GM19328 (cell line): Measurements from ENCODE around the gene TPK1.

ENCODE experiments used
- ATAC-seq: cut with Tn5 transposase; IDR thresholded peaks from one replicate; pipeline ENCODE4 v1.9.1; 2021; ENCODE audit warnings: mild to moderate bottlenecking, moderate library complexity; ENCODE audit not compliant: unreplicated experiment

Gene TPK1

DNA sequence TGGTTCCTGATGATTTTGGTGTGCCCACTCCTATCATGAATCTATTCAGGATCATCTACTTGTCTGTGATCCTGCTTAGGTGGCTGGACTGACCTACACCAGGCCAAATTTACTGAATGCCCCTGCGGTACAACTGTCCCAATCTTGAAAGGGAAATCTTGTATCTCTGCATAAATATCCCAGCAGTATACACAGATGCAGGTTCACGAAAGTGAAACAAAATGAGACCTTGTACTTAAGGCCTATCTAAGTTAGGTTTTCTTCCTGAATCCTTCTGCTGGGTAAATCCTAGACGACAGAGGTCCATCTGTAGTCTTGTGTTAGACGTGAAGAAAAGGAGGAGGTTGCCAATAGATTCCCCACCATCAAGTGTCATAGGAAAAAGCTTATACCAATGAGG, 346.9 kb downstream of the TPK1 start:
- no peak for ATAC-seq

- no peak for ATAC-seq
Observed at GRCh38 chr7:144487901-144488300, 348.0 kb downstream of the TPK1 start.

- ATAC-seq = no peak
Observed at GRCh38 chr7:144484445-144484844, 351.4 kb downstream of the TPK1 start.

GRCh38 chr7:144483189-144483588, 352.7 kb downstream of the TPK1 start:
- ATAC-seq = no peak

- no peak for ATAC-seq
Observed at GRCh38 chr7:144481833-144482232, 354.0 kb downstream of the TPK1 start.

DNA sequence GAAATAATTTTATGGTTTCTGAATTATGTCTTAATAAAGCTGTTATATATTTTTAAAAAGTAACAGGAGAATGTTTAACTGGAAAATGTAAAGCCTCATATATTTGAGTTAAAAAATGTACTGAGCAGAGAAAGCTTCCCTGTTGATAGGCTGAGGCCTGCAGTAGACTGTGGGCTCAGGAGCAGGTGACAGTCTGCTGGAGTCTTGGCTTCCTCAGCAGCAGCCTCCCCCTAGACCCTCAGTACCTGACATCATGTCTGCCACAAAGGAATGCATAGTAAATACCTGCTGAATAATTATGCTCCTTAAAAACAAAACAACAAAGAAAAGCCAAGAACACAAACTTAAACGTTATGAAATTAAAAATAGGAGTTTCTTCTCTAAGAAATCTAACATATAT, 358.5 kb downstream of the TPK1 start:
- ATAC-seq = no peak

- no peak for ATAC-seq
Observed at GRCh38 chr7:144474800-144475615, 360.8 kb downstream of the TPK1 start.

DNA sequence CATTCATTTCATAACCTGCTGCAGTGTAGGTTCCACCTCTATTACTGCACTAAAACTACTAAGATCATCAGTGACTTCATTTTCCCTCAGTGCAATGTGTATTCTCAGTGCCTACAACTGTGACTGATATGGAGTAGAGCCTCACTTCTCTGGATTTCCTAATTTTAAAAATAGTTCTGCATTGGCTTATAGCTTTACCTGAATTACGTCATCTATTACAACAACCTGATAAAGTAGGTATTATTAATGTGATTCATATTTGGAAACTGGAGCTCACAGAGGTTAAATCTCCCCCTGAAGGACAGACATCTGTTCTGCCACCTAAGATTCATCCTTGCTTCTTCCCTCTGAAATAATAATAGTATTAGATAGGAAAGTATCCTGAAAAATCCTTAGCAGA, 361.5 kb downstream of the TPK1 start:
- ATAC-seq = no peak

- ATAC-seq = no peak
Observed at GRCh38 chr7:144473908-144474307, 361.9 kb downstream of the TPK1 start.

DNA sequence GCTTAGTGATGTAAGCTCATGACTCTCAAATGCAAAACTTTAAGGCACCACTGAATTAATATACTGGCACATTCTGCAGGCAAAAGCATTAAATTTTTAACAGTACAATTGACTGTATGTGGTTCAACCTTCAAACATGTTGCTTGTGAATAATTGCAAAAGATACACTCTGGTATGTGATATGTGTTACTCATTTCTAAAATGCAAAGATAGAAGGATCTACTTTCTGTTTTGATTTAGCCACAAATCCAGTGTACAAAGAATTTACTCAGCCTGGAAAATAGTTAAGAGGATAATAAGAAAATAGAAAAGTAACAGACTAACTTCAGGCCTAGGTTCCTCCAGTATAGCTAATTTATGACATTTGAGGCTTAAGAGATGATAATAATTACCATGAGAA, 365.8 kb downstream of the TPK1 start:
- no peak for ATAC-seq

- ATAC-seq = no peak
Observed at GRCh38 chr7:144468990-144469732, 366.7 kb downstream of the TPK1 start.

- ATAC-seq = no peak
Observed at GRCh38 chr7:144459635-144460034, 376.2 kb downstream of the TPK1 start.

DNA sequence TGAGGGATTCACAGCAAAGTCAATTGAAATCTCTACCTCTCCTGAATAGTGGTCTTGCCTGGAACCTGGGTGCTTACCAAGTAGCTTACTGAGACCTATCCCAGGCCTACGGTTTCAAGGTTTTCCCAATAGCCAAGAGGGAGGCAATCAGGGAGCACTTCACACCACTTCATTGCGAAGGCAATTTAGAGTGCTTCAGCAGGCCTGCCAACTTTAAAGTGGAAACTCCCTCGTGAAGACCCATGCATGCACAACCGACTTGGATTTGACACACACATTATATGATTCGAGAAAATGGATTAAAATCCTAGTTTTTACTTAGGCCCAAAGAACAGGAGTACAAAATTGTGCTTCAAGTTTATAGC, 380.8 kb downstream of the TPK1 start:
- no peak for ATAC-seq

DNA sequence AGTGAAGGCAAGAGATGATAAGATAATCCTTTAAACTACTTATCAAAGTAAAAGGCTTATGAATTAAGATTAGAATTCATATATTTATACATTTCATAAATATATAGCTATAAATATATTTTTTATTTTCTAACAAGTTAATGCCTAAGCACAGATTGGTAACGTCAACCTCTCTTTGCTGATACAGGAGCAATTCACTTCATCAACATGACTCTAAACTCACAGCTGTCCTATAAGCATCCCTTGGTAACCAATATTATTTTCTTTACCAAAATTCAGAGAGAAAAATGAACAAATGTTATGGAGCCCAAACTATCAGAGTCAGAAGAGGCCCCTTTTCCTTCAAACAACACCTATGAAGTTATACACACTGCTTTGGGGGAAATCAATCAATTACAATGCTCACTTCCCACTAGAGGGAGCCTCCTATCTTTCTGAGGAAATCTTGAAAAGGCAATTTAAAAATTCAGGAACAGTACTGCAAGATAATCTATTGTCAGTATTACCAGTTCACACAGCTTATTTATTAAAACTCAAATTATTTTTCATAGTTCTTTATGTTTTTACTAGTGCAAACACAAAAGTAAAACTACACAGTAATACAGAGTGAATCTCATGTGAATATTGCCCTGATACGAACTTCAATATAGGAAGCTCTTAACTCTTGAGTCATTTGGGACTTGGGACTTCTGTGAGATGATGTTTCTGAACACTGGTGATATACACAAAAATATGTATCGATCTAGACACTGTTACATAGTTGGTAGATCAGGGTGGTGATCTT, 381.4 kb downstream of the TPK1 start:
- ATAC-seq = no peak

- ATAC-seq = no peak
Observed at GRCh38 chr7:144452064-144452463, 383.8 kb downstream of the TPK1 start.

- no peak for ATAC-seq
Observed at GRCh38 chr7:144445590-144445989, 390.3 kb downstream of the TPK1 start.

DNA sequence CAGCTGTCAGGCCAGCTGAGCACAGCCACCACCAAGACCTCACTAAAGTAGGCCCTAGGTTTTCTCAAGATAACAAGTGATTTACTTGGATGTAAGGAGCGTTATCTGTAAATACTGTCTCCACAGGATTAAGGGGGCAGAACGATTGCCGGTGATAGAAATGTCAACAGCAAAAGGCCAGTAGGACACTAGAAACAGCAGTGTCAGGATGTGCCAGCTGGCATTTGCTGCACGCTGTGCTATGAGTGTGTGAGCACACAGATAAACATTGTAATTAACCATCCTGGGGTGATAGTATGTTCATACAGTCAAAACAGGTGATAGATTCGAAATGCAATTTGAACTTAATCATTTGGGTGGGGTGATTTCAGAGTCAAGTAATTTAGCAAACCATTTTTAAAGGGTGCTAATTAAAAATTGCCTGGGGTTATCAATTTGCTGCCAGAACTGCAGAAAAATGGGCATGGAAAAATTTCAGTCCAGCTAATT, 396.1 kb downstream of the TPK1 start:
- no peak for ATAC-seq

DNA sequence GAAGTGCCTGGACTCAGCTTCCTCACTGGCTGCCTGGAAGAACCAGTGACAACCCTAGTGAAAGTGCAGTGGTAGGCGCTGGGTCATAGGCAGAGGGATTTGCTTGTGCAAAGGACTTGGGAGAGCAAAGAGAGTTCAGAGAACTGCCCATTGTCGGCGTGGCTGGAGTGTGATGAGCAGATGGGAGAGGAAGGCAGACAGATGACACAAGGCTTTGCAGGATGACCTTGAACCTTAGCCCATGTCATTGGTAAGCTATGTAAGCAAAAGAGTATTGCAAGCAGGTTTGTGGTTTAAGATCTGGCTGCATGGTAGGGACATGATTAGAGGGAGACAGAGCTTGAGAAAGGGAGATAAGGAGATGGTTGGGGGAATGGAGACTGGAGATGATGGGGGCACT, 397.1 kb downstream of the TPK1 start:
- ATAC-seq = no peak

DNA sequence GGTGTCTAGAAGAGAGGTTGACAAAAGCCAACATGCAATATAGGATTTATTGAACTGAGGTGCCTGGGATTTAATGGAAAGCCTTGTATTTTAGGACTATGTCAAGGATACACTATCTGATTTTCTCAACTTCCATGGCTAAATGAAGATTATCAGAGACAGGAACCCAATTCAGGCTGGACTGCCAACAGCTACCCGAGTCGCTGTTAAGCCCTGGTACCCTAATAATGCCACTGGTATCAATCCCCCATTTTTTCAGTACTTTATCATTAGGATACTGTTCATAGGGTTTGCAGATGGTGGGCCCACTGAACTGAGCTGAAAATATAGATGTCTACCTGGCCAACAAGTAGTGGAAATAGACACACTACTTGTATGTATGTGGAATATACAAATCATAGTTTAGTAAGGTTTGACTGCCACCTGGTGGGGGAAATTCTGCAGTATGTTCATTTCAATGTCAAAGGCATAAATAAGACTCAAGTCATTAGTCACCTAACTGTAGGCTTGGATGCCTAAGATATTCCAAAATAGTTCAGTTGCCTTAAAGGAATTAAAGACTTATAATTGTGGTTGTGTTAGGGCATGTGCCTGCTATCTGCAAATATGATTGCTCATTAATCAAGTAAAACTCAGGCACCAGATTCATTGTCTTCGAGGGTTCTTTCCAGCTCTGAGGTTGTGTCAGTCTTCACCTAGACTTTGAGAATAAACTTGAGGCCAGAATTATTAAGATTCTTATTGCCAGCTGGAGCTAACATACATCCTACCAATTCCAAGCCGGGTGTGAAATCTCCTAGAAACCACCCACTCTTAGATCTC, 398.3 kb downstream of the TPK1 start:
- peak; percentile 60 for ATAC-seq

- ATAC-seq = no peak
Observed at GRCh38 chr7:144436500-144436899, 399.4 kb downstream of the TPK1 start.

DNA sequence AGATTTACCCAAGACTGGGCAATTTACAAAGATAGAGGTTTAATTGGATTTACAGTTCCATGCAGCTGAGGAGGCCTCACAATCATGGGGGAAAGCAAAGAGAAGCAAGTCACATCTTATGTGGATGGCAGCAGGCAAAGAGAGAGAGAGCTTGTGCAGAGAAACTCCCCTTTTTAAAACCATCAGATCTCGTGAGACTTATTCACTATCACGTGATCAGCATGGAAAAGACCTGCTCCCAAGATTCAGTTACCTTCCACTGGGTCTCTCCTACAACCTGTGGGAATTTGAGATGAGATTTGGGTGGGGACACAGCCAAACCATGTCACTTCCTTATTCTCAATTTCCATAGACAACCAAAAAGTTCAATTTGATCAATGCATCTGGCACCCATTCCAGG, 407.4 kb downstream of the TPK1 start:
- ATAC-seq = no peak
